Prostate gland (tissue), 2 donors: Measurements from ENCODE around the gene KIAA0232. TPM values are rescaled to one million over a fixed set of nuclear protein-coding genes. Genes with fewer than 3 reads are reported as not detected.

Experiments used
- DNase-seq: peaks from one replicate; pipeline ENCODE4 v3.0.0-alpha.2; 2019; ENCODE audit warnings: low spot score
- H3K27ac ChIP-seq, 2 donors: fragments of 200-600 bp; sonication (generic); 2 replicates each; pipeline ENCODE4 v1.5.1; 2017 to 2019
- H3K27me3 ChIP-seq: fragments of 200-600 bp; sonication (generic); replicated peaks from 2 replicates; pipeline ENCODE4 v1.5.1; 2019; ENCODE audit not compliant: insufficient read depth
- H3K36me3 ChIP-seq, 2 donors: fragments of 200-600 bp; sonication (generic); 1 replicate in 1 of 2; 2 replicates in 1 of 2; pipeline versions ENCODE4 v1.5.1 to v1.8.1; 2017 to 2019
- H3K4me1 ChIP-seq: fragments of 200-600 bp; sonication (generic); replicated peaks from 2 replicates; pipeline ENCODE4 v1.5.1; 2019
- H3K4me3 ChIP-seq, 2 donors: fragments of 200-600 bp; sonication (generic); 2 replicates each; pipeline ENCODE4 v1.5.1; 2017 to 2019
- H3K9me3 ChIP-seq: fragments of 200-600 bp; sonication (generic); 2 replicates; pipeline ENCODE4 v1.5.1; 2017
- POLR2A ChIP-seq: fragments of 450-650 bp; IDR thresholded peaks from one replicate; pipeline ENCODE4 v1.6.1; 2016; ENCODE audit warnings: antibody characterized with exemption, mild to moderate bottlenecking
- POLR2AphosphoS5 ChIP-seq: sonication (generic); formaldehyde crosslinking; IDR thresholded peaks from one replicate; pipeline ENCODE4 v1.6.1; 2017; ENCODE audit warnings: antibody characterized with exemption
- WGBS: methylation state at CpG from one replicate; pipeline ENCODE4 v1.1.5; 2018; 5-methylcytosine and 5-hydroxymethylcytosine counted together
- intact Hi-C: fragments of 100-400 bp; cut with DNase I; formaldehyde crosslinking; loops from one replicate; pipeline ENCODE4 v1.14.2; 2022
- total RNA-seq, 2 donors: library from RNA; depleted of rRNA; stranded (reverse); fragments of >200 nt; gene quantifications; one replicate each; pipeline ENCODE4 v1.1.0, GENCODE V29; 2016
- TF ChIP-seq, protein P1 (sequence below), 4 experiments: fragments of 200-600 bp in 2 of 4; fragments of 450-650 bp in 2 of 4; sonication (generic) in 2 of 4; IDR thresholded peaks; 1 replicate in 3 of 4; 2 replicates in 1 of 4; pipeline ENCODE4 v1.5.1; 2016 to 2019; ENCODE audit warnings: antibody characterized with exemption in 4 of 4, mild to moderate bottlenecking in 2 of 4, moderate library complexity in 2 of 4

KIAA0232 gene
- total RNA-seq, 2 donors from 2014 or later = 35.3 to 42.1 TPM

DNA sequence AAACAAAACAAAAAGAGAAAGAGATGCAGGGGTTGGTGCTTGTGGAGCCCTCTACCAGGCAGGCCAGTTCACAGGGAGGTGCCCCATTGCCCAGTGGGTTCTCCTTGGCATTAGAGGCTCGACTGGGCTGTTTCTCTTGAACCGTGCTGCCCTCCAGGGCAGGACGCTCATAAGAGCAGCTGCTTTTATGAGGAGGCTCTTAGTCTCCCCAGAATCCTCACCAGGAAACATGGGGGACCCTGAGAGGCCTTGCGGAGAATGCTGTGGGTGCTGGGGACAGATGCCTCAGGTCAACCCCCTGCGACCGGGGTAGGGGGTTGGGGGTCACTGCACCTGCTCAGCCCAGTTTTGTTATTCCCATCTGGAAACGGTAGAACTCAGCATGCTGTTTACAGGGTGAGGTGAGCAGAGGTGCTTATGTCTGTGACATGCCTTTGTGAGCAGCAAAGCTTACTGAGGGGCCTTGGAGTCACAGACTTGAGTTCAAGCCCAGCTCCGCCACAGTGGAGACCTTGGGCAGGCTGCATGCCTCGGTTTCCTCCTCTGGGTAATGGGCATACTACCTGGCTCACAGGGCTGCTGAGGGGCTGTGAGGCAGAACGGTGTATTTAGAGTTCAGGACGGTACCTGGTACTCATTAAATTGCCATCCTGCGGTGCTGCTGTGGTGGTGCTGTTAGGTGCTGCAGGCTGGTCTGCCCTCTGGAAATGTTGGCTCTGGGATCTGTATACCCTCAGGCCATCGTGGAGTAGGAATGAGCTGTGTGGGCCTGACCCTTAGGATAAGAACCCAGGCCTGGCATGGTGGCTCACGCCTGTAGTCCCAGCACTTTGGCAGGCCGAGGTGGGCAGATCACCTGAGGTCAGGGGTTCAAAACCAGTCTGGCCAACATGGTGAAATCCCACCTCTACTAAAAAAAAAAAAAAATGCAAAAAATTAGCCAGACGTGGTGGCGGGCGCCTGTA is 132.8 kb downstream of the KIAA0232 start:
- Histone ChIP-seq H3K27me3 (no peaks in the 10 kb centered on the region), H3K9me3 (no peaks in the 10 kb centered on the region), H3K27ac (no peak overlapping the region), H3K36me3 (no peaks in the 10 kb centered on the region), H3K4me3 (no peak overlapping the region), H3K4me1 (peaks cover 17% of the 10 kb centered on the region)
- DNase-seq = no peak
- intact Hi-C loops = no loop called here
- TF ChIP-seq POLR2A (no peak), POLR2AphosphoS5 (no peak)
- TF ChIP-seq, protein P1, sequence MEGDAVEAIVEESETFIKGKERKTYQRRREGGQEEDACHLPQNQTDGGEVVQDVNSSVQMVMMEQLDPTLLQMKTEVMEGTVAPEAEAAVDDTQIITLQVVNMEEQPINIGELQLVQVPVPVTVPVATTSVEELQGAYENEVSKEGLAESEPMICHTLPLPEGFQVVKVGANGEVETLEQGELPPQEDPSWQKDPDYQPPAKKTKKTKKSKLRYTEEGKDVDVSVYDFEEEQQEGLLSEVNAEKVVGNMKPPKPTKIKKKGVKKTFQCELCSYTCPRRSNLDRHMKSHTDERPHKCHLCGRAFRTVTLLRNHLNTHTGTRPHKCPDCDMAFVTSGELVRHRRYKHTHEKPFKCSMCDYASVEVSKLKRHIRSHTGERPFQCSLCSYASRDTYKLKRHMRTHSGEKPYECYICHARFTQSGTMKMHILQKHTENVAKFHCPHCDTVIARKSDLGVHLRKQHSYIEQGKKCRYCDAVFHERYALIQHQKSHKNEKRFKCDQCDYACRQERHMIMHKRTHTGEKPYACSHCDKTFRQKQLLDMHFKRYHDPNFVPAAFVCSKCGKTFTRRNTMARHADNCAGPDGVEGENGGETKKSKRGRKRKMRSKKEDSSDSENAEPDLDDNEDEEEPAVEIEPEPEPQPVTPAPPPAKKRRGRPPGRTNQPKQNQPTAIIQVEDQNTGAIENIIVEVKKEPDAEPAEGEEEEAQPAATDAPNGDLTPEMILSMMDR (IDR thresholded peaks at IDR 0.05) = no peak
- 93% methylated on average over 17 of the region's 18 CpGs for WGBS

- no peak overlapping the region for H3K27ac ChIP-seq
- no peak overlapping the region for H3K4me3 ChIP-seq
- H3K27me3 ChIP-seq = no peaks in the 10 kb centered on the region
- DNase-seq = no peak
- 93% methylated on average over 12 of the region's 12 CpGs for WGBS
- intact Hi-C loops = no loop called here
- no peaks in the 10 kb centered on the region for H3K9me3 ChIP-seq
- TF ChIP-seq, protein P1 (IDR thresholded peaks at IDR 0.05) = no peak
- TF ChIP-seq POLR2AphosphoS5 = no peak
- no peak for TF ChIP-seq POLR2A
- peaks cover 17% of the 10 kb centered on the region for H3K4me1 ChIP-seq
- no peaks in the 10 kb centered on the region for H3K36me3 ChIP-seq
Measured at GRCh38 chr4:6916069-6916586, 133.6 kb downstream of the KIAA0232 start.

DNA sequence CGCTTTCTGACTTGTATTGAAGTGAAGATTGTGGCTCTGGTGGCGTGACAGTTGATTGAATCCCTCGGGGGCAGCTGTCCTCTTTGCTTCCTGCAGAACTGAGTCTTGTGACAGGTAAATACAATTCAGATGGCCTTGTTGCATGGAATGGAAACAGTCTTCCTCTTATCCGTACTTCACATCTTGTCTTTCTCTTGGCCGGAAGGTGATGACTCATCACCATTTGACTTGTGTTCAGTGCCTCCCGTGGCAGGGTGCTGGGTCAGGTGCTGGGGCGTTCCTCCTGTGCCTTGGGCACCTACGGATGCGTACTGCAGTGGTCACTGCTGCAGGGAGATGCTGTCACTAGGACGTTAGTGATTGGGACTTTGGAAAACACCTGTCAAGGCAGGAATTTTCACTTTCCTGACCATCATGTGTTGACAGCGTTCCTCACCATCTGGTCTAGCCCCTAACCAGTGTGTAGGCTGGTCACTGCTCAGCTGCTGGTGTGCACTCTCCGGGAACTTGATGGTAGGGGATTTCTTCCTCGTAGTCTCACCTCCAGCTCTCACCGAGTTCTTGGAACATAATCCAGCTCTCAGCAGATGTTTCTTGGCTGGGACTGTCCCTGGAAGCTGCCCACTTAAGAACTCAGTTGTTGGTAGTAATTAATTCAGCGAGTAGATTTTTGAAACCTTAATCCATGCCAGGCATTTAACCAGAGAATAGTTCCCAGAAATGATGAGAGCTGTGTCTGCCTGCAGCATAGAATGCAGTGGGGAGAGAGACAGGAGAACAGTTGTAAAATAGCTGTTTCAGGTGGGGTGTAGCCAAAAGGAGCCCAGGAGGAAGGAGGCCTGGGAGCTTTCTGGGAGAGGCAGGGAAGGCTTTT is 134.3 kb downstream of the KIAA0232 start:
- Histone ChIP-seq H3K27ac (peak overlapping the region; percentile 44 to 57), H3K4me1 (peaks cover 17% of the 10 kb centered on the region), H3K36me3 (no peaks in the 10 kb centered on the region), H3K4me3 (no peak overlapping the region), H3K9me3 (no peaks in the 10 kb centered on the region), H3K27me3 (no peaks in the 10 kb centered on the region)
- TF ChIP-seq POLR2A = no peak
- peak; percentile 51 for TF ChIP-seq POLR2AphosphoS5
- intact Hi-C loops = no loop called here
- DNase-seq = peak; percentile 43
- 37% methylated on average over 15 of the region's 15 CpGs for WGBS

DNA sequence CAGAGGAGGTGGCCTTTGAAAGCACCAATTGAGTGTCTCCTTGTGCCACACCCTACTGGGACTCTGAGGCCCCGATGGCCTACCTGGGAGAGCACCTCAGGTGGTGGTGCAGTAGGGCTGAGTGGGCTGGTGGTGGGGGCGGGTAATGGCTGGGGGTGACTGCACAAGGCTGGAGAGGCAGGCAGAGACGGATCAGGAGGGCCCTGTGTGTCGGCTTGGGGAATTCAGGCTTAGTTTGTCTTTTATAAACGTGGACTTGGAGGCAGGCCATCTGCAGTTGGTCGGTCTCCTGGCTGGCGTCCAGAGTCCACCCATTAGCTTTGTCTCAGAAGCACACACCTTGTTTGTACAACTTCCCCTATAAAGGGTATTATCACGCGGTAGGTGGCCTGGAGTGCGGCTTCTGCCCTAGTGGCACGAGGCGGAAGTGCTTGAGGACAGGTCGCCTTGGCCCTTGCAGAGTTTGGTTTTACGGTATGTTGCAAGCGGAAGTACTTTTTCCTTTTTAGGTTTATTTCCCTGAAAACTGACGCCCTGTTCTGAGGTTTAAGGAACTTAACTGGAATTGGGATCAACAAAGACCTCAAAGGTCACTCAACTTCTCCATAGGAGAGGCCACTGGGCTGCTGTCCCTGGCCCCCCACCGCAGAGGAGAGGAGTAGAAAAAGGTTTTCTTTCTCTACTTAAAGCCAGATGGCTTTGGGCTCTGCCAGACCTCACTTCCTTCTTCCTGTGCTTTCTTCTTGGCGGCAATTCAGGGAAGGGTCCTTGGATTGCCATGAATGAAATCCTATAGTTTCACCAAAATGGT is 135.1 kb downstream of the KIAA0232 start:
- Histone ChIP-seq H3K36me3 (no peaks in the 10 kb centered on the region), H3K27ac (peak overlapping the region; percentile 44 to 57), H3K9me3 (no peaks in the 10 kb centered on the region), H3K27me3 (no peaks in the 10 kb centered on the region), H3K4me1 (peaks cover 17% of the 10 kb centered on the region), H3K4me3 (no peak overlapping the region)
- intact Hi-C loops = no loop called here
- WGBS = 19% methylated on average over 18 of the region's 18 CpGs
- DNase-seq = peak; percentile 78
- TF ChIP-seq, protein P1 (IDR thresholded peaks at IDR 0.05) = peak in 3 of 4 experiments; percentile 40 to 73 (median 59)
- TF ChIP-seq POLR2AphosphoS5 (peak; percentile 81), POLR2A (no peak)
